HepG2 (cell line): ENCODE data around the gene TAS1R3. TPM values are rescaled to one million over a fixed set of nuclear protein-coding genes. Genes with fewer than 3 reads are reported as not detected.

Experiments used
- ATAC-seq: fragments of 200-7000 bp; cut with Tn5 transposase; 3 replicates; pipeline ENCODE4 v1.9.1; 2020; ENCODE audit warnings: mild to moderate bottlenecking, moderate library complexity
- BruUV-seq: library from RNA; stranded (reverse); fragments of 400-500 nt; replicated peaks from 2 replicates; lab custom pipeline; 2021; lab: Mats Ljungman, UMichigan
- CTCF ChIA-PET: fragments of 300-600 bp; formaldehyde crosslinking; extraction: SDS; loops from one replicate; lab custom pipeline; 2021; ENCODE audit warnings: low total read pairs, inconsistent platforms, low intra/inter-chr PET ratio; lab: Yijun Ruan, JAX
- POLR2A ChIA-PET: fragments of 350-600 bp; sonication (Branson Sonifier 250); formaldehyde crosslinking; loops from one replicate; lab custom pipeline; 2020; ENCODE audit warnings: antibody characterized with exemption, inconsistent platforms; lab: Yijun Ruan, JAX
- DNase-seq: peaks from one replicate; pipeline ENCODE4 v3.0.0-alpha.2; 2015; ENCODE audit warnings: low spot score
- FAIRE-seq: peaks from 3 replicates; lab custom pipeline; 2011; peaks lifted over from hg19 to GRCh38; lab: Jason Lieb, UNC
- H2AFZ ChIP-seq: one replicate; pipeline ENCODE4 v1.6.1; 2011; ENCODE audit warnings: low read length, inconsistent platforms
- H3K27ac ChIP-seq: fragments of 300-600 bp; 3 replicates; pipeline ENCODE4 v1.8.0; 2011; ENCODE audit warnings: mixed run types, mild to moderate bottlenecking, mixed read lengths, low read length, inconsistent platforms; ENCODE audit not compliant: insufficient read depth; ENCODE audit errors: extremely low read length
- H3K27me3 ChIP-seq, 2 experiments: fragments of 200-600 bp in 1 of 2; 2 replicates in 1 of 2; 3 replicates in 1 of 2; pipeline versions ENCODE4 v1.6.0 to v1.8.0; 2011; ENCODE audit warnings: low read length in 2 of 2, mild to moderate bottlenecking in 2 of 2, moderate library complexity in 2 of 2, inconsistent platforms in 1 of 2; ENCODE audit not compliant: insufficient read depth in 2 of 2, control insufficient read depth in 1 of 2
- H3K36me3 ChIP-seq, 2 experiments: fragments of 200-600 bp in 1 of 2; replicated peaks in 1 of 2; 2 replicates in 1 of 2; 3 replicates in 1 of 2; pipeline versions ENCODE4 v1.5.1 to v1.8.0; 2011; ENCODE audit warnings: low read length in 2 of 2, inconsistent platforms in 1 of 2; ENCODE audit not compliant: insufficient read depth in 2 of 2, control insufficient read depth in 1 of 2
- H3K4me1 ChIP-seq: 2 replicates; pipeline ENCODE4 v1.5.1; 2012; ENCODE audit warnings: low read length, inconsistent platforms; ENCODE audit not compliant: insufficient read depth
- H3K4me2 ChIP-seq: 2 replicates; pipeline ENCODE4 v1.6.0; 2011; ENCODE audit warnings: low read depth, low read length, inconsistent platforms
- H3K4me3 ChIP-seq, 3 experiments: fragments of 200-600 bp in 1 of 3; sonication (generic), shearing (Covaris generic) in 1 of 3; replicated peaks in 1 of 3; 2 replicates each; pipeline ENCODE4 v1.5.1; 2011 to 2016; ENCODE audit warnings: low read length in 3 of 3, inconsistent platforms in 2 of 3, low read depth in 2 of 3, mild to moderate bottlenecking in 2 of 3, control low read depth in 1 of 3, mixed read lengths in 1 of 3; ENCODE audit not compliant: insufficient read depth in 1 of 3
- H3K79me2 ChIP-seq: one replicate; pipeline ENCODE4 v1.6.1; 2011; ENCODE audit warnings: low read length, inconsistent platforms; ENCODE audit not compliant: insufficient read depth
- H3K9ac ChIP-seq: 2 replicates; pipeline ENCODE4 v1.6.0; 2011; ENCODE audit warnings: mild to moderate bottlenecking, low read depth, low read length, inconsistent platforms; ENCODE audit not compliant: insufficient read depth
- H3K9me3 ChIP-seq: 2 replicates; pipeline ENCODE4 v1.5.1; 2012; ENCODE audit warnings: mild to moderate bottlenecking, low read length
- H4K20me1 ChIP-seq: 2 replicates; pipeline ENCODE4 v1.6.0; 2011; ENCODE audit warnings: inconsistent platforms, mild to moderate bottlenecking, low read length, moderate library complexity; ENCODE audit not compliant: insufficient read depth
- E2F1 ChIP-seq: sonication (generic); formaldehyde crosslinking; IDR thresholded peaks from 2 replicates; pipeline ENCODE4 v1.5.0; 2020; ENCODE audit warnings: missing genetic modification reagents
- HIC2 ChIP-seq: sonication (generic); formaldehyde crosslinking; IDR thresholded peaks from 2 replicates; pipeline ENCODE4 v1.9.0; 2022; ENCODE audit warnings: low read depth, missing genetic modification reagents
- PCBP1 ChIP-seq: fragments of 200-400 bp; formaldehyde crosslinking; IDR thresholded peaks from 2 replicates; pipeline ENCODE4 v1.6.1; 2017; ENCODE audit warnings: mild to moderate bottlenecking, low read depth, low read length, borderline replicate concordance
- ZFP1 ChIP-seq: IDR thresholded peaks from 2 replicates; pipeline ENCODE4 v1.6.1; 2016
- WGBS: methylation state at CpG from one replicate; pipeline ENCODE4 v1.1.6; 2017; ENCODE audit warnings: low lambda C conversion rate; 5-methylcytosine and 5-hydroxymethylcytosine counted together
- in situ Hi-C: cut with HindIII; loops from 2 replicates; pipeline ENCODE4 v1.10.0; 2017; ENCODE audit warnings: low pct_unique_long_range_greater_than_20kb; ENCODE audit not compliant: extremely low pct_ligation_motif_present
- intact Hi-C: fragments of 100-400 bp; cut with micrococcal nuclease; formaldehyde crosslinking; loops from one replicate; pipeline ENCODE4 v1.10.0; 2022; ENCODE audit not compliant: unreplicated experiment
- polyA plus RNA-seq, 8 experiments: library from polyadenylated mRNA; depleted of rRNA in 3 of 8; stranded (reverse) in 7 of 8; unstranded in 1 of 8; fragments of >200 nt; fragmentation: Illumina TruSeq in 4 of 8; extraction: Trizol in 4 of 8; gene quantifications; 2 replicates each; pipeline versions ENCODE4 v1.2.1 to v1.2.3, GENCODE V29; 2011 to 2016; ENCODE audit warnings: low read depth in 4 of 8, missing spikeins in 1 of 8, mixed read lengths in 1 of 8; ENCODE audit not compliant: insufficient read depth in 1 of 8
- total RNA-seq, 5 experiments: library from RNA; depleted of rRNA; stranded (reverse); fragments of >200 nt; fragmentation: Illumina TruSeq; extraction: Trizol; gene quantifications; 2 replicates each; pipeline ENCODE4 v1.2.3, GENCODE V29; 2016; ENCODE audit warnings: low read depth in 1 of 5

The TAS1R3 gene
- total and polyA plus RNA-seq, 2 of the 13 experiments (the other 11 are each of a cell fraction or from before 2014, with no cell fraction given) = 0.13 to 0.15 TPM

- WGBS = 98% methylated on average over 22 of the region's 35 CpGs
- Histone ChIP-seq H3K9me3 (no peaks in the 10 kb centered on the region), H3K36me3 (no peaks in the 10 kb centered on the region; a peak in 1 of 5 replicates), H3K4me1 (peaks cover 4% of the 10 kb centered on the region; the same call in 1 of the 2 replicates), H3K9ac (no peak overlapping the region), H2AFZ (no peak overlapping the region), H3K4me2 (no peak overlapping the region), H3K4me3 (no peak overlapping the region), H3K27ac (no peak overlapping the region), H3K27me3 (no peaks in the 10 kb centered on the region; a peak in 1 of 5 replicates), H3K79me2 (no peaks in the 10 kb centered on the region), H4K20me1 (no peaks in the 10 kb centered on the region)
- ChIA-PET CTCF (no interaction called here), POLR2A (no interaction called here)
- no TSS peak for BruUV-seq
- FAIRE-seq (no peak), DNase-seq (no peak), ATAC-seq (no peak)
- intact Hi-C loops = no loop called here
- in situ Hi-C loops = no loop called here
- no peak for TF ChIP-seq ZFP1 (CRISPR knock-in tag)
- no peak for TF ChIP-seq E2F1
- TF ChIP-seq HIC2 (CRISPR knock-in tag) = no peak
- no peak for TF ChIP-seq PCBP1
Measured at GRCh38 chr1:1295154-1295923, 35.7 kb upstream of the TAS1R3 start.
